Left colon (tissue), 2 donors: ENCODE data around the gene AARSD1. TPM values are rescaled to one million over a fixed set of nuclear protein-coding genes. Genes with fewer than 3 reads are reported as not detected.

ENCODE experiments used
- ATAC-seq: fragments of 200-7000 bp; cut with Tn5 transposase; one replicate; pipeline ENCODE4 v1.9.1; 2020; ENCODE audit warnings: mild to moderate bottlenecking, moderate library complexity
- DNase-seq, 2 donors: peaks; one replicate each; pipeline ENCODE4 v3.0.0-alpha.2; 2020
- intact Hi-C, 2 donors: fragments of 100-400 bp; cut with DNase I in 1 of 2; cut with micrococcal nuclease in 1 of 2; formaldehyde crosslinking; loops; one replicate each; pipeline versions ENCODE4 v1.11.2 to v1.14.0; 2022; cut with DNase I, micrococcal nuclease
- total RNA-seq, 2 donors: library from RNA; stranded (reverse); fragmentation: NEBNext Ultra II Directional; extraction: Animal tissue kit (Norgen Biotek cat#: 25700); gene quantifications; one replicate each; pipeline ENCODE4 v1.2.1, GENCODE V29; 2021
- donor health status: DM: no; HTN: no; CAD: no.
- donor health status: DM: yes; HTN: yes; CAD: no.

The AARSD1 gene
- total RNA-seq, 2 donors from 2014 or later, result 17.6 to 24.1 TPM

DNA sequence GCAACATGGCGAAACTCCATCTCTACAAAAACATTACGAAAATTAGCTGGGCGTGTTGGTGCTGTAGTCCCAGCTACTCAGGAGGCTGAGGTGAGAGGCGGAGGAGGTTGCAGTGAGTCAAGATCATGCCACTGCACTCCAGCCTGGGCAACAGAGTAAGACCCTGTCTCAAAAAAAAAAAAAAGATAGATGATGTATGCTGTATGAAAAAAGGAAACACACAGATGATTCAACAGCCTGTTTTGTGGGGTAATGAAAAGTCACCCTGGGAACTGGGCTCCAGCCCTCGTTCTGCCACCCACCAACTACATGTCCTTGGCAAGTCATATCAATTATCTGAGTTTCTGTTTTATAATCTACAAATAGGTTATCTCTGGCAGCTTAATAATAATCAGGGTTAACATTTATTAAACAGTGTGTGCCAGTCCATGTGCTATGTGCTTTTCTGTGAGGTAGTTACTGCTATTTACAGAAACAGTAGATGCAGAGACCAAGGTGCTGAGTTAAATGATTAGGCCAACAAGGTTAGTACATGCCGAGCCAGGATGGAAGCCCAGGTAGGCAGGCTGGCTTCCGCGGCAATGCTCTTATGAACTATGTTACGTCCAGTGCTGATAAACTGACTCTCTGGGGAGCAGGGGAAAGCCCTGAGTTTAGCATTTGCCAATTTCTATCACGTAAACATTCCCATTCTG, 62.6 kb downstream of the AARSD1 start:
- no peak for ATAC-seq
- intact Hi-C loops, result no loop called here
- no peak for DNase-seq

Other genes starting within 250 kb of the AARSD1 start
- 10 to 100 TPM; 24.9 to 28.0 TPM for gene EZH1, start 219.4 kb downstream of the AARSD1 start, total RNA-seq
- gene RAMP2, start 203.2 kb downstream of the AARSD1 start, total RNA-seq, result 1 to 10 TPM; 5.0 to 7.7 TPM
- 10 to 100 TPM; 81.5 to 83.6 TPM for gene VPS25, start 191.0 kb downstream of the AARSD1 start, total RNA-seq
- gene WNK4, start 183.8 kb downstream of the AARSD1 start, total RNA-seq, result 10 to 100 TPM; 32.7 to 41.2 TPM
- 100 to 1,000 TPM; 142 to 167 TPM for gene COA3, start 165.8 kb downstream of the AARSD1 start, total RNA-seq
- 1 to 10 TPM; 1.2 to 2.4 TPM for gene CNTD1, start 165.6 kb downstream of the AARSD1 start, total RNA-seq
- 100 to 1,000 TPM; 128 to 150 TPM for gene BECN1, start 140.2 kb downstream of the AARSD1 start, total RNA-seq
- 100 to 1,000 TPM in 1 of 2 donors, 10 to 100 TPM in 1; 89.7 to 104 TPM for gene PSME3, start 131.1 kb downstream of the AARSD1 start, total RNA-seq
- gene AOC2, start 119.9 kb downstream of the AARSD1 start, total RNA-seq, result under 1 TPM; 0.47 to 0.85 TPM
- 10 to 100 TPM in 1 of 2 donors, 1 to 10 TPM in 1; 5.6 to 27.1 TPM for gene AOC3, start 113.3 kb downstream of the AARSD1 start, total RNA-seq
- gene G6PC1, start 63.7 kb downstream of the AARSD1 start, total RNA-seq, result under 1 TPM in 1 of 2 donors, not detected in 1; 0.50 TPM
- 1 to 10 TPM; 3.2 to 3.6 TPM for gene PTGES3L, start 15.6 kb upstream of the AARSD1 start, total RNA-seq
- 10 to 100 TPM; 24.2 to 25.2 TPM for gene RUNDC1, start 16.1 kb upstream of the AARSD1 start, total RNA-seq
- 100 to 1,000 TPM; 605 to 650 TPM for gene RPL27, start 34.0 kb upstream of the AARSD1 start, total RNA-seq
- gene IFI35, start 42.3 kb upstream of the AARSD1 start, total RNA-seq, result 10 to 100 TPM; 33.6 to 51.6 TPM
- 10 to 100 TPM; 46.3 to 85.2 TPM for gene VAT1, start 57.9 kb upstream of the AARSD1 start, total RNA-seq
- gene RND2, start 60.8 kb upstream of the AARSD1 start, total RNA-seq, result 1 to 10 TPM in 1 of 2 donors, under 1 TPM in 1; 0.15 to 1.1 TPM
- gene BRCA1, start 160.9 kb upstream of the AARSD1 start, total RNA-seq, result 10 to 100 TPM in 1 of 2 donors, 1 to 10 TPM in 1; 7.0 to 10.3 TPM
- gene NBR1, start 206.8 kb upstream of the AARSD1 start, total RNA-seq, result 100 to 1,000 TPM; 103 to 131 TPM
- gene TMEM106A, start 247.4 kb upstream of the AARSD1 start, total RNA-seq, result 1 to 10 TPM; 9.3 to 9.7 TPM